MM.1S (cell line): ENCODE measurements around the gene LCMT1.
"Not testable (repeated sequence)": the region's sequence is repeated elsewhere in the genome, so short reads cannot be mapped to it uniquely, and the experiment has no call there.

Source experiments
- CTCF ChIP-seq: fragments of 300-600 bp; sonication (generic); IDR thresholded peaks from 2 replicates; pipeline ENCODE4 v1.5.1; 2016; ENCODE audit warnings: antibody characterized with exemption, low read length, mixed read lengths
- EZH2 ChIP-seq: fragments of 300-600 bp; sonication (generic); optimal IDR thresholded peaks from 2 replicates; pipeline ENCODE3; 2017; ENCODE audit warnings: low read depth, mild to moderate bottlenecking, antibody characterized with exemption, low read length, mixed read lengths

GRCh38 chr16:25132751-25133150 lies 21.2 kb downstream of the LCMT1 start:
- not testable (repeated sequence) for TF ChIP-seq EZH2, CTCF
